Neuronal stem cell (in vitro differentiated cells): Measurements from ENCODE around the gene MBTD1.

ENCODE experiments used
- DNase-seq: peaks from one replicate; pipeline ENCODE4 v3.0.0-alpha.2; 2013; ENCODE audit warnings: low spot score
- H2AFZ ChIP-seq: one replicate; pipeline ENCODE4 v1.6.1; 2013; ENCODE audit warnings: mild to moderate bottlenecking, low read length, inconsistent platforms
- H2AK5ac ChIP-seq: 2 replicates; pipeline ENCODE4 v1.6.1; 2013; ENCODE audit warnings: low read depth, mild to moderate bottlenecking, inconsistent platforms, low read length, moderate library complexity, mixed read lengths
- H2BK120ac ChIP-seq: 2 replicates; pipeline ENCODE4 v1.6.1; 2013; ENCODE audit warnings: low read depth, mild to moderate bottlenecking, inconsistent platforms, low read length, moderate library complexity, mixed read lengths
- H2BK12ac ChIP-seq: one replicate; pipeline ENCODE4 v1.6.1; 2013; ENCODE audit warnings: low read length, inconsistent platforms
- H2BK15ac ChIP-seq: 2 replicates; pipeline ENCODE4 v1.6.1; 2013; ENCODE audit warnings: mild to moderate bottlenecking, low read length, inconsistent platforms, mixed read lengths
- H2BK5ac ChIP-seq: one replicate; pipeline ENCODE4 v1.6.1; 2013; ENCODE audit warnings: inconsistent platforms, mild to moderate bottlenecking, low read length, moderate library complexity
- H3K14ac ChIP-seq: one replicate; pipeline ENCODE4 v1.6.1; 2013; ENCODE audit warnings: low read length, inconsistent platforms
- H3K18ac ChIP-seq: 2 replicates; pipeline ENCODE4 v1.6.1; 2013; ENCODE audit warnings: low read length, inconsistent platforms
- H3K23ac ChIP-seq: 2 replicates; pipeline ENCODE4 v1.6.1; 2013; ENCODE audit warnings: low read depth, mild to moderate bottlenecking, mixed read lengths, low read length, inconsistent platforms; ENCODE audit not compliant: poor library complexity
- H3K27ac ChIP-seq: replicated peaks from 3 replicates; pipeline ENCODE4 v1.5.1; 2013; ENCODE audit warnings: low read length, inconsistent platforms
- H3K27me3 ChIP-seq, 3 experiments: 2 replicates each; pipeline ENCODE4 v1.6.1; 2013; ENCODE audit warnings: low read length in 3 of 3, mild to moderate bottlenecking in 2 of 3, inconsistent platforms in 1 of 3, low read depth in 1 of 3, mixed read lengths in 1 of 3, moderate library complexity in 1 of 3; ENCODE audit not compliant: control insufficient read depth in 3 of 3, insufficient read depth in 3 of 3
- H3K36me3 ChIP-seq, 2 donors: replicated peaks in 1 of 2; 2 replicates each; pipeline ENCODE4 v1.6.1; 2013; ENCODE audit warnings: low read length in 2 of 2; ENCODE audit not compliant: control insufficient read depth in 2 of 2, insufficient read depth in 2 of 2
- H3K4ac ChIP-seq: 2 replicates; pipeline ENCODE4 v1.6.1; 2013; ENCODE audit warnings: inconsistent platforms, mild to moderate bottlenecking, low read length, moderate library complexity
- H3K4me1 ChIP-seq, 2 donors: 1 replicate in 1 of 2; 2 replicates in 1 of 2; pipeline ENCODE4 v1.6.1; 2013; ENCODE audit warnings: low read length in 2 of 2, low read depth in 1 of 2; ENCODE audit not compliant: control insufficient read depth in 2 of 2, insufficient read depth in 1 of 2
- H3K4me2 ChIP-seq: one replicate; pipeline ENCODE4 v1.6.1; 2013; ENCODE audit warnings: mild to moderate bottlenecking, low read length, inconsistent platforms; ENCODE audit not compliant: insufficient read depth, poor library complexity, severe bottlenecking
- H3K4me3 ChIP-seq, 2 donors: 2 replicates each; pipeline ENCODE4 v1.5.1; 2013; ENCODE audit warnings: low read length in 2 of 2, mild to moderate bottlenecking in 2 of 2, inconsistent platforms in 1 of 2, moderate library complexity in 1 of 2
- H3K79me1 ChIP-seq: one replicate; pipeline ENCODE4 v1.6.1; 2013; ENCODE audit warnings: low read depth, mild to moderate bottlenecking, inconsistent platforms, low read length, moderate library complexity
- H3K9ac ChIP-seq: one replicate; pipeline ENCODE4 v1.6.1; 2013; ENCODE audit warnings: mild to moderate bottlenecking, low read depth, low read length, inconsistent platforms; ENCODE audit not compliant: poor library complexity
- H3K9me3 ChIP-seq, 2 donors: replicated peaks in 1 of 2; 2 replicates each; pipeline versions ENCODE3 to v1.6.1; 2013; ENCODE audit warnings: low read length in 2 of 2, mild to moderate bottlenecking in 2 of 2, inconsistent platforms in 1 of 2, low read depth in 1 of 2, mixed read lengths in 1 of 2, moderate library complexity in 1 of 2; ENCODE audit not compliant: control insufficient read depth in 2 of 2, insufficient read depth in 1 of 2
- H4K8ac ChIP-seq: one replicate; pipeline ENCODE4 v1.6.1; 2013; ENCODE audit warnings: low read depth, mild to moderate bottlenecking, inconsistent platforms, low read length, moderate library complexity
- H4K91ac ChIP-seq: one replicate; pipeline ENCODE4 v1.6.1; 2013; ENCODE audit warnings: low read length, low read depth, mild to moderate bottlenecking, inconsistent platforms; ENCODE audit not compliant: poor library complexity
- WGBS, 2 donors: extraction: QIAGEN DNeasy Blood & Tissue Kit; methylation state at CpG; one replicate each; pipeline ENCODE4 v1.1.7; 2013; ENCODE audit warnings: missing lambda C conversion rate in 2 of 2, mixed read lengths in 1 of 2; ENCODE audit not compliant: insufficient read length in 2 of 2, insufficient replicate concordance in 1 of 2; ENCODE audit errors: extremely low coverage in 2 of 2; 5-methylcytosine and 5-hydroxymethylcytosine counted together

Gene MBTD1

GRCh38 chr17:51275381-51275780, 15.5 kb upstream of the MBTD1 start:
- H3K18ac ChIP-seq, result no peak overlapping the region
- H3K27ac ChIP-seq, result no peak overlapping the region
- no peak for DNase-seq

GRCh38 chr17:51272812-51273211, 13.0 kb upstream of the MBTD1 start:
- peaks cover 21 to 96% of the 10 kb centered on the region in 2 donors for H3K36me3 ChIP-seq

More at GRCh38 chr17:51275381-51275780, 15.5 kb upstream of the MBTD1 start:
- no peak overlapping the region for H3K9ac ChIP-seq
- no peak overlapping the region for H2BK120ac ChIP-seq
- no peak overlapping the region for H2AK5ac ChIP-seq
- H3K4me3 ChIP-seq, result no peak overlapping the region
- no peak overlapping the region for H3K4ac ChIP-seq
- no peaks in the 10 kb centered on the region for H3K79me1 ChIP-seq
- H3K9me3 ChIP-seq, result no peaks in the 10 kb centered on the region
- H2BK5ac ChIP-seq, result no peak overlapping the region
- H3K14ac ChIP-seq, result no peak overlapping the region
- H2AFZ ChIP-seq, result no peak overlapping the region
- no peak overlapping the region for H4K8ac ChIP-seq
- no peak overlapping the region for H3K4me2 ChIP-seq
- no peak overlapping the region for H4K91ac ChIP-seq
- no peak overlapping the region for H2BK12ac ChIP-seq
- H3K36me3 ChIP-seq, result peaks cover 27 to 99% of the 10 kb centered on the region in 2 donors
- H3K27me3 ChIP-seq, result no peaks in the 10 kb centered on the region
- H2BK15ac ChIP-seq, result no peak overlapping the region
- WGBS, 2 donors, result no CpG with 5 or more reads among the region's 1 CpG
- no peak overlapping the region for H3K23ac ChIP-seq
- no peaks in the 10 kb centered on the region for H3K4me1 ChIP-seq

GRCh38 chr17:51270636-51271035, 10.8 kb upstream of the MBTD1 start:
- DNase-seq, result no peak
- no peak overlapping the region for H3K18ac ChIP-seq
- no peak overlapping the region for H3K23ac ChIP-seq
- no peak overlapping the region for H2BK15ac ChIP-seq
- no peak overlapping the region for H3K4ac ChIP-seq
- H2AK5ac ChIP-seq, result no peak overlapping the region
- H3K14ac ChIP-seq, result no peak overlapping the region
- no peaks in the 10 kb centered on the region for H3K9me3 ChIP-seq
- no peaks in the 10 kb centered on the region for H3K27me3 ChIP-seq
- H3K4me2 ChIP-seq, result no peak overlapping the region
- peaks cover 15 to 96% of the 10 kb centered on the region in 2 donors for H3K36me3 ChIP-seq
- no CpG with 5 or more reads among the region's 1 CpG for WGBS, 2 donors
- no peak overlapping the region for H4K8ac ChIP-seq
- H3K4me3 ChIP-seq, result no peak overlapping the region
- H2BK12ac ChIP-seq, result no peak overlapping the region
- no peak overlapping the region for H2AFZ ChIP-seq
- no peak overlapping the region for H3K27ac ChIP-seq
- no peaks in the 10 kb centered on the region for H3K4me1 ChIP-seq
- H3K9ac ChIP-seq, result no peak overlapping the region
- H2BK5ac ChIP-seq, result no peak overlapping the region
- H2BK120ac ChIP-seq, result no peak overlapping the region
- H3K79me1 ChIP-seq, result no peaks in the 10 kb centered on the region
- H4K91ac ChIP-seq, result no peak overlapping the region

More at GRCh38 chr17:51272812-51273211, 13.0 kb upstream of the MBTD1 start:
- Histone ChIP-seq H2BK5ac (no peak overlapping the region), H4K91ac (no peak overlapping the region), H3K79me1 (no peaks in the 10 kb centered on the region), H3K9ac (no peak overlapping the region), H4K8ac (no peak overlapping the region), H3K27ac (no peak overlapping the region), H2BK12ac (no peak overlapping the region), H3K4me3 (no peak overlapping the region), H3K4me1 (no peaks in the 10 kb centered on the region), H3K27me3 (no peaks in the 10 kb centered on the region), H3K14ac (no peak overlapping the region), H3K4me2 (no peak overlapping the region), H3K23ac (no peak overlapping the region), H2AK5ac (no peak overlapping the region), H2BK120ac (no peak overlapping the region), H2AFZ (no peak overlapping the region), H2BK15ac (no peak overlapping the region), H3K18ac (no peak overlapping the region), H3K9me3 (no peaks in the 10 kb centered on the region), H3K4ac (no peak overlapping the region)
- no CpG with 5 or more reads among the region's 1 CpG for WGBS, 2 donors
- no peak for DNase-seq

GRCh38 chr17:51269991-51270390, 10.1 kb upstream of the MBTD1 start:
- H3K79me1 ChIP-seq, result no peaks in the 10 kb centered on the region
- no peak overlapping the region for H2BK5ac ChIP-seq
- WGBS, 2 donors, result no CpG with 5 or more reads among the region's 6 CpGs
- H3K4me1 ChIP-seq, result no peaks in the 10 kb centered on the region
- no peak overlapping the region for H2AFZ ChIP-seq
- no peak overlapping the region for H3K18ac ChIP-seq
- H2BK120ac ChIP-seq, result no peak overlapping the region
- no peak overlapping the region for H3K27ac ChIP-seq
- peaks cover 15 to 96% of the 10 kb centered on the region in 2 donors for H3K36me3 ChIP-seq
- no peak overlapping the region for H4K91ac ChIP-seq
- H3K23ac ChIP-seq, result no peak overlapping the region
- H4K8ac ChIP-seq, result no peak overlapping the region
- no peak overlapping the region for H3K4me3 ChIP-seq
- no peak overlapping the region for H3K9ac ChIP-seq
- H3K27me3 ChIP-seq, result no peaks in the 10 kb centered on the region
- no peak overlapping the region for H2BK15ac ChIP-seq
- no peaks in the 10 kb centered on the region for H3K9me3 ChIP-seq
- H3K4me2 ChIP-seq, result no peak overlapping the region
- H2BK12ac ChIP-seq, result no peak overlapping the region
- H3K4ac ChIP-seq, result no peak overlapping the region
- H3K14ac ChIP-seq, result no peak overlapping the region
- no peak for DNase-seq
- H2AK5ac ChIP-seq, result no peak overlapping the region
